H9 (cell line): ENCODE measurements around the gene FLT3. TPM values are rescaled to one million over a fixed set of nuclear protein-coding genes. Genes with fewer than 3 reads are reported as not detected.

ENCODE experiments used
- DNase-seq: peaks from one replicate; pipeline ENCODE4 v3.0.0-alpha.2; 2017
- H2AFZ ChIP-seq: one replicate; pipeline ENCODE4 v1.6.1; 2013; ENCODE audit warnings: mild to moderate bottlenecking, low read length, control low read depth, moderate library complexity
- H2AK5ac ChIP-seq: 2 replicates; pipeline ENCODE4 v1.6.1; 2013; ENCODE audit warnings: low read length, control low read depth, mixed read lengths; ENCODE audit not compliant: insufficient read length
- H2BK120ac ChIP-seq: one replicate; pipeline ENCODE4 v1.6.1; 2013; ENCODE audit warnings: low read depth, mild to moderate bottlenecking, low read length, control low read depth, inconsistent platforms; ENCODE audit not compliant: poor library complexity, severe bottlenecking
- H2BK12ac ChIP-seq: 2 replicates; pipeline ENCODE4 v1.6.1; 2013; ENCODE audit warnings: low read length, control low read depth, mixed read lengths, low read depth; ENCODE audit not compliant: insufficient read length
- H2BK15ac ChIP-seq: 2 replicates; pipeline ENCODE4 v1.6.1; 2013; ENCODE audit warnings: low read depth, low read length, control low read depth
- H2BK20ac ChIP-seq: one replicate; pipeline ENCODE4 v1.6.1; 2013; ENCODE audit warnings: low read depth, mild to moderate bottlenecking, low read length, control low read depth, inconsistent platforms; ENCODE audit not compliant: poor library complexity, severe bottlenecking
- H2BK5ac ChIP-seq: 2 replicates; pipeline ENCODE4 v1.6.1; 2013; ENCODE audit warnings: low read length, control low read depth, mixed read lengths; ENCODE audit not compliant: insufficient read length
- H3K14ac ChIP-seq: 2 replicates; pipeline ENCODE4 v1.6.1; 2013; ENCODE audit warnings: low read length, control low read depth; ENCODE audit not compliant: insufficient read depth
- H3K18ac ChIP-seq: 2 replicates; pipeline ENCODE4 v1.6.1; 2013; ENCODE audit warnings: low read depth, mild to moderate bottlenecking, mixed read lengths, low read length, control low read depth; ENCODE audit not compliant: insufficient read length
- H3K23ac ChIP-seq: 2 replicates; pipeline ENCODE4 v1.6.1; 2013; ENCODE audit warnings: low read length, control low read depth, mixed read lengths, low read depth; ENCODE audit not compliant: insufficient read length
- H3K23me2 ChIP-seq: 2 replicates; pipeline ENCODE4 v1.6.1; 2013; ENCODE audit warnings: low read depth, mild to moderate bottlenecking, mixed read lengths, low read length, control low read depth; ENCODE audit not compliant: insufficient read length, poor library complexity, severe bottlenecking
- H3K27ac ChIP-seq: 2 replicates; pipeline ENCODE4 v1.5.1; 2013; ENCODE audit warnings: low read length, control low read depth, mixed read lengths, low read depth; ENCODE audit not compliant: insufficient read length
- H3K27me3 ChIP-seq: 2 replicates; pipeline ENCODE4 v1.6.1; 2013; ENCODE audit warnings: low read length, control low read depth, inconsistent platforms; ENCODE audit not compliant: insufficient read depth
- H3K4ac ChIP-seq: 2 replicates; pipeline ENCODE4 v1.6.1; 2013; ENCODE audit warnings: low read depth, mild to moderate bottlenecking, control low read depth, inconsistent platforms, low read length, moderate library complexity
- H3K4me1 ChIP-seq: 2 replicates; pipeline ENCODE4 v1.6.1; 2013; ENCODE audit warnings: low read length, control low read depth, inconsistent platforms; ENCODE audit not compliant: insufficient read depth
- H3K4me2 ChIP-seq: 2 replicates; pipeline ENCODE4 v1.6.1; 2013; ENCODE audit warnings: low read length, control low read depth, mixed read lengths; ENCODE audit not compliant: insufficient read length, insufficient read depth
- H3K56ac ChIP-seq: 2 replicates; pipeline ENCODE4 v1.6.1; 2013; ENCODE audit warnings: low read depth, mild to moderate bottlenecking, mixed read lengths, low read length, control low read depth; ENCODE audit not compliant: insufficient read length
- H3K79me1 ChIP-seq: 2 replicates; pipeline ENCODE4 v1.6.1; 2013; ENCODE audit warnings: low read depth, mild to moderate bottlenecking, moderate library complexity, low read length, control low read depth, inconsistent platforms; ENCODE audit not compliant: insufficient read depth, poor library complexity, severe bottlenecking
- H3K79me2 ChIP-seq: 2 replicates; pipeline ENCODE4 v1.6.1; 2013; ENCODE audit warnings: low read length, control low read depth, inconsistent platforms; ENCODE audit not compliant: insufficient read depth
- H3K9ac ChIP-seq: 2 replicates; pipeline ENCODE4 v1.6.1; 2013; ENCODE audit warnings: low read length, control low read depth, mixed read lengths; ENCODE audit not compliant: insufficient read length; ENCODE audit errors: extremely low read depth
- H3K9me3 ChIP-seq: one replicate; pipeline ENCODE4 v1.6.1; 2013; ENCODE audit warnings: low read depth, low read length, inconsistent platforms; ENCODE audit not compliant: control insufficient read depth
- H3T11ph ChIP-seq: one replicate; pipeline ENCODE4 v1.6.1; 2013; ENCODE audit warnings: mild to moderate bottlenecking, low read length, control low read depth, inconsistent platforms
- H4K20me1 ChIP-seq: one replicate; pipeline ENCODE4 v1.6.1; 2013; ENCODE audit not compliant: control insufficient read depth, insufficient read length, insufficient read depth
- H4K5ac ChIP-seq: 2 replicates; pipeline ENCODE4 v1.6.1; 2013; ENCODE audit warnings: low read depth, mild to moderate bottlenecking, mixed read lengths, low read length, control low read depth; ENCODE audit not compliant: insufficient read length
- H4K8ac ChIP-seq: replicated peaks from 2 replicates; pipeline ENCODE4 v1.6.1; 2013; ENCODE audit warnings: low read length, control low read depth, mixed read lengths, low read depth; ENCODE audit not compliant: insufficient read length
- H4K91ac ChIP-seq: 2 replicates; pipeline ENCODE4 v1.6.1; 2013; ENCODE audit warnings: low read depth, mild to moderate bottlenecking, moderate library complexity, mixed read lengths, low read length, control low read depth; ENCODE audit not compliant: insufficient read length
- H3K27ac Mint-ChIP-seq, 3 experiments: 2 replicates in 2 of 3; 3 replicates in 1 of 3; pipeline ENCODE4 v1.8.0; 2020 to 2021; ENCODE audit warnings: mixed read lengths in 3 of 3, mild to moderate bottlenecking in 1 of 3, moderate library complexity in 1 of 3
- H3K27me3 Mint-ChIP-seq: 2 replicates; pipeline ENCODE4 v1.8.0; 2021; ENCODE audit warnings: low read depth, mild to moderate bottlenecking, moderate library complexity, mixed read lengths
- H3K36me3 Mint-ChIP-seq, 3 experiments: 2 replicates in 2 of 3; 3 replicates in 1 of 3; pipeline ENCODE4 v1.8.0; 2020 to 2021; ENCODE audit warnings: low read depth in 3 of 3, mixed read lengths in 3 of 3; ENCODE audit not compliant: insufficient read depth in 1 of 3
- H3K4me1 Mint-ChIP-seq, 2 experiments: 2 replicates each; pipeline ENCODE4 v1.8.0; 2020; ENCODE audit warnings: mixed read lengths in 2 of 2
- H3K4me3 Mint-ChIP-seq, 2 experiments: 2 replicates in 1 of 2; 3 replicates in 1 of 2; pipeline ENCODE4 v1.8.0; 2020 to 2021; ENCODE audit warnings: mild to moderate bottlenecking in 2 of 2, mixed read lengths in 2 of 2, moderate library complexity in 1 of 2
- H3K9me3 Mint-ChIP-seq, 2 experiments: 2 replicates in 1 of 2; 3 replicates in 1 of 2; pipeline ENCODE4 v1.8.0; 2020; ENCODE audit warnings: mild to moderate bottlenecking in 2 of 2, mixed read lengths in 2 of 2, moderate library complexity in 1 of 2
- CTCF ChIP-seq: fragments of 200-600 bp; sonication (generic); conservative IDR thresholded peaks from 3 replicates; pipeline ENCODE4 v1.8.0; 2021; ENCODE audit warnings: antibody characterized with exemption, mild to moderate bottlenecking
- WGBS: extraction: QIAGEN DNeasy Blood & Tissue Kit; methylation state at CpG from one replicate; pipeline ENCODE4 v1.1.7; 2013; ENCODE audit warnings: missing lambda C conversion rate, low lambda C conversion rate, mixed read lengths; ENCODE audit not compliant: insufficient read length; ENCODE audit errors: extremely low coverage; 5-methylcytosine and 5-hydroxymethylcytosine counted together
- total RNA-seq: library from RNA; stranded (reverse); gene quantifications from 2 replicates; pipeline ENCODE4 v1.2.1, GENCODE V29; 2021

FLT3 gene
- total RNA-seq, 1 experiment from 2014 or later: 0.44 TPM

GRCh38 chr13:27965343-27965739 lies 135.0 kb downstream of the FLT3 start:
- no peak overlapping the region for H4K91ac ChIP-seq
- H2BK120ac ChIP-seq: no peak overlapping the region
- H3K18ac ChIP-seq: no peak overlapping the region
- H3K4ac ChIP-seq: no peak overlapping the region
- no peak overlapping the region for H4K8ac ChIP-seq
- no peaks in the 10 kb centered on the region for H3K79me1 ChIP-seq
- no peak overlapping the region for H3K56ac ChIP-seq
- H3K36me3 Mint-ChIP-seq: no peaks in the 10 kb centered on the region
- H3K9me3 Mint-ChIP-seq: peaks cover 2 to 15% of the 10 kb centered on the region in 2 experiments
- H3K4me1 ChIP-seq: peaks cover 5% of the 10 kb centered on the region; the same call in 1 of the 2 replicates
- DNase-seq: no peak
- H2BK5ac ChIP-seq: no peak overlapping the region
- H2BK12ac ChIP-seq: no peak overlapping the region
- no peaks in the 10 kb centered on the region for H3K9me3 ChIP-seq
- no peaks in the 10 kb centered on the region for H3K79me2 ChIP-seq
- H2BK20ac ChIP-seq: no peak overlapping the region
- WGBS: no CpG with 5 or more reads among the region's 7 CpGs
- H2BK15ac ChIP-seq: no peak overlapping the region
- no peak overlapping the region for H2AFZ ChIP-seq
- H3K9ac ChIP-seq: no peak overlapping the region
- H3K27ac Mint-ChIP-seq: no peak overlapping the region
- no peak overlapping the region for H3T11ph ChIP-seq
- H3K23me2 ChIP-seq: no peaks in the 10 kb centered on the region
- H3K14ac ChIP-seq: no peak overlapping the region
- no peak overlapping the region for H4K5ac ChIP-seq
- no peak for TF ChIP-seq CTCF
- H3K4me2 ChIP-seq: no peak overlapping the region
- peaks cover 93% of the 10 kb centered on the region for H3K27me3 ChIP-seq
- no peak overlapping the region for H3K27ac ChIP-seq
- H3K27me3 Mint-ChIP-seq: peaks cover 100% of the 10 kb centered on the region
- H4K20me1 ChIP-seq: peaks cover 4% of the 10 kb centered on the region
- no peak overlapping the region for H2AK5ac ChIP-seq
- H3K4me3 Mint-ChIP-seq: peak overlapping the region in 1 of 2 experiments; percentile 67; a peak in 2 of 5 replicates
- no peak overlapping the region for H3K23ac ChIP-seq
- H3K4me1 Mint-ChIP-seq: peaks cover 34 to 49% of the 10 kb centered on the region in 2 experiments
